Large intestine (tissue), 3 donors: ENCODE results near the gene RIPK4. TPM values are rescaled to one million over a fixed set of nuclear protein-coding genes. Genes with fewer than 3 reads are reported as not detected.

ENCODE experiments used
- DNase-seq, 2 donors: peaks; one replicate each; pipeline versions ENCODE4 v3.0.0 to v3.0.0-alpha.2; 2013
- H3K27ac ChIP-seq: one replicate; pipeline ENCODE4 v1.5.1; 2013; ENCODE audit warnings: low read length
- H3K27me3 ChIP-seq: 2 replicates; pipeline ENCODE4 v1.6.1; 2013; ENCODE audit warnings: low read length; ENCODE audit not compliant: control insufficient read depth, insufficient read depth
- H3K36me3 ChIP-seq: 2 replicates; pipeline ENCODE4 v1.6.1; 2013; ENCODE audit warnings: low read length; ENCODE audit not compliant: control insufficient read depth, insufficient read depth
- H3K4me1 ChIP-seq: one replicate; pipeline ENCODE4 v1.6.1; 2013; ENCODE audit warnings: low read length; ENCODE audit not compliant: control insufficient read depth, insufficient read depth
- H3K4me3 ChIP-seq: one replicate; pipeline ENCODE4 v1.5.1; 2013; ENCODE audit warnings: low read length
- H3K9me3 ChIP-seq: one replicate; pipeline ENCODE4 v1.6.1; 2013; ENCODE audit warnings: mild to moderate bottlenecking, low read depth, low read length, moderate library complexity; ENCODE audit not compliant: control insufficient read depth
- WGBS: methylation state at CpG from one replicate; pipeline ENCODE4 v1.1.5; 2013; ENCODE audit warnings: low lambda C conversion rate; ENCODE audit not compliant: insufficient coverage; 5-methylcytosine and 5-hydroxymethylcytosine counted together
- polyA plus RNA-seq: library from polyadenylated mRNA; unstranded; fragments of 120-200 nt; gene quantifications from one replicate; pipeline ENCODE4 v1.2.1, GENCODE V29; 2013

RIPK4 gene
- polyA plus RNA-seq, 1 donor: 22.2 TPM

- Histone ChIP-seq H3K4me1 (peaks cover 10% of the 10 kb centered on the region), H3K27me3 (no peaks in the 10 kb centered on the region)
- no CpG with 5 or more reads among the region's 12 CpGs for WGBS
Observed at GRCh38 chr21:41691205-41692184, 75.4 kb downstream of the RIPK4 start.

More at GRCh38 chr21:41691205-41692184, 75.4 kb downstream of the RIPK4 start:
- H3K36me3 ChIP-seq: no peaks in the 10 kb centered on the region
- H3K4me3 ChIP-seq: no peak overlapping the region
- no peak for DNase-seq
- no peak overlapping the region for H3K27ac ChIP-seq
- peaks cover 4% of the 10 kb centered on the region for H3K9me3 ChIP-seq

Other genes with a start within 250 kb of the RIPK4 start
- gene PRDM15, start 112.3 kb upstream of the RIPK4 start, polyA plus RNA-seq: 6.0 TPM
- 15.2 TPM for gene C2CD2, start 187.0 kb upstream of the RIPK4 start, polyA plus RNA-seq
- 11.0 TPM for gene ZBTB21, start 243.3 kb upstream of the RIPK4 start, polyA plus RNA-seq